ENCODE measurements around the gene DHX58. TPM values are rescaled to one million over a fixed set of nuclear protein-coding genes. Genes with fewer than 3 reads are reported as not detected.
"Not testable (repeated sequence)": the region's sequence is repeated elsewhere in the genome, so short reads cannot be mapped to it uniquely, and the experiment has no call there.

Gene DHX58
- total and polyA plus RNA-seq, 2 donors (not counting 3 experiments of a cell fraction or from before 2014, with no cell fraction given): 3.1 to 9.0 TPM

GRCh38 chr17:42143138-42143537 lies 30.6 kb upstream of the DHX58 start:
- BruUV-seq (replicated peaks); H4K20me1 ChIP-seq (replicated peaks; ENCODE audit: control insufficient read depth, extremely low read depth, insufficient read depth, low read length); H3K9me1 ChIP-seq (replicated peaks; ENCODE audit: control insufficient read depth, extremely low read depth, insufficient read depth, low read length); H3K4me1 ChIP-seq (ENCODE audit: control insufficient read depth, extremely low read depth, insufficient read depth, low read length); H2AFZ ChIP-seq (ENCODE audit: low read depth, low read length); H3K4me3 ChIP-seq (replicated peaks in 1 of 3; ENCODE audit: insufficient read depth in 1 of 3, low read depth in 1 of 3, low read length in 3 of 3); FAIRE-seq; POLR2A ChIA-PET; H3K9me3 ChIP-seq (replicated peaks; ENCODE audit: control insufficient read depth, insufficient read depth, low read length); H3K27me3 ChIP-seq (ENCODE audit: control insufficient read depth in 2 of 2, insufficient read depth in 2 of 2, low read length in 2 of 2); intact Hi-C loops (cut with micrococcal nuclease); DNase-seq (ENCODE audit: low read depth, low spot score); dilution Hi-C loops (cut with MboI; ENCODE audit: extremely low pct_ligation_motif_present, low sequenced_read_pairs); H3K4me2 ChIP-seq (ENCODE audit: insufficient read depth, low read length); H3K9ac ChIP-seq (replicated peaks; ENCODE audit: extremely low read depth, insufficient read depth, low read length); H3K27ac ChIP-seq (ENCODE audit: insufficient read depth, low read depth, low read length): not testable (repeated sequence)
- Histone ChIP-seq H3K79me2 (ENCODE audit: control insufficient read depth, insufficient read depth, low read length) (peaks cover 93% of the 10 kb centered on the region), H3K36me3 (ENCODE audit: control insufficient read depth in 2 of 2, extremely low read depth in 1 of 2, insufficient read depth in 2 of 2, low read length in 2 of 2) (peaks cover 0 to 17% of the 10 kb centered on the region in 2 experiments)
- CTCF ChIA-PET: interaction anchor here (1.9 kb wide), 1 partner anchor 11 kb away, joined by 4 read pairs; no protein-coding TSS in a partner anchor

GRCh38 chr17:42142371-42142896 lies 29.9 kb upstream of the DHX58 start:
- Histone ChIP-seq H3K9ac (replicated peaks; ENCODE audit: extremely low read depth, insufficient read depth, low read length) (no peak overlapping the region), H3K9me3 (replicated peaks; ENCODE audit: control insufficient read depth, insufficient read depth, low read length) (no peaks in the 10 kb centered on the region), H3K4me1 (ENCODE audit: control insufficient read depth, extremely low read depth, insufficient read depth, low read length) (no peaks in the 10 kb centered on the region), H3K9me1 (replicated peaks; ENCODE audit: control insufficient read depth, extremely low read depth, insufficient read depth, low read length) (no peaks in the 10 kb centered on the region), H2AFZ (ENCODE audit: low read depth, low read length) (no peak overlapping the region), H4K20me1 (replicated peaks; ENCODE audit: control insufficient read depth, extremely low read depth, insufficient read depth, low read length) (no peaks in the 10 kb centered on the region), H3K27ac (ENCODE audit: insufficient read depth, low read depth, low read length) (no peak overlapping the region), H3K36me3 (ENCODE audit: control insufficient read depth in 2 of 2, extremely low read depth in 1 of 2, insufficient read depth in 2 of 2, low read length in 2 of 2) (peaks cover 0 to 16% of the 10 kb centered on the region in 2 experiments), H3K4me2 (ENCODE audit: insufficient read depth, low read length) (no peak overlapping the region), H3K4me3 (replicated peaks in 1 of 3; ENCODE audit: insufficient read depth in 1 of 3, low read depth in 1 of 3, low read length in 3 of 3) (no peak overlapping the region), H3K79me2 (ENCODE audit: control insufficient read depth, insufficient read depth, low read length) (peaks cover 91% of the 10 kb centered on the region), H3K27me3 (ENCODE audit: control insufficient read depth in 2 of 2, insufficient read depth in 2 of 2, low read length in 2 of 2) (no peaks in the 10 kb centered on the region)
- POLR2A ChIA-PET: no interaction called here
- intact Hi-C loops (cut with micrococcal nuclease): no loop called here
- dilution Hi-C loops (cut with MboI; ENCODE audit: extremely low pct_ligation_motif_present, low sequenced_read_pairs): no loop called here
- TF ChIP-seq EZH2 (IDR thresholded peaks at IDR 0.05; ENCODE audit: borderline replicate concordance, low read depth, low read length, severe bottlenecking): no peak
- BruUV-seq (replicated peaks): no TSS peak
- no peak for DNase-seq (ENCODE audit: low read depth, low spot score)
- CTCF ChIA-PET: interaction anchor here (1.9 kb wide), 1 partner anchor 10 kb away, joined by 4 read pairs; no protein-coding TSS in a partner anchor
- FAIRE-seq: no peak

Data from endothelial cell of umbilical vein (primary cell).